LNCAP (cell line): ENCODE measurements around the gene RAB38.

Source experiments
- CTCF ChIP-seq: fragments of 450-650 bp; IDR thresholded peaks from 2 replicates; pipeline ENCODE4 v1.5.1; 2017; ENCODE audit warnings: mild to moderate bottlenecking

The RAB38 gene

GRCh38 chr11:88169881-88170280, 5.4 kb downstream of the RAB38 start:
- no peak for TF ChIP-seq CTCF

- no peak for TF ChIP-seq CTCF
Observed at GRCh38 chr11:88169471-88169870, 5.8 kb downstream of the RAB38 start.

- TF ChIP-seq CTCF: no peak
Observed at GRCh38 chr11:88167853-88168252, 7.4 kb downstream of the RAB38 start.

GRCh38 chr11:88164806-88165585, 10.2 kb downstream of the RAB38 start:
- no peak for TF ChIP-seq CTCF

- TF ChIP-seq CTCF: no peak
Observed at GRCh38 chr11:88164320-88164719, 10.9 kb downstream of the RAB38 start.

GRCh38 chr11:88158081-88158480, 17.2 kb downstream of the RAB38 start:
- no peak for TF ChIP-seq CTCF

GRCh38 chr11:88157370-88157769, 17.9 kb downstream of the RAB38 start:
- no peak for TF ChIP-seq CTCF

- no peak for TF ChIP-seq CTCF
Observed at GRCh38 chr11:88152381-88152780, 22.9 kb downstream of the RAB38 start.
